Measurements from ENCODE around the gene ACSF3.

DNA sequence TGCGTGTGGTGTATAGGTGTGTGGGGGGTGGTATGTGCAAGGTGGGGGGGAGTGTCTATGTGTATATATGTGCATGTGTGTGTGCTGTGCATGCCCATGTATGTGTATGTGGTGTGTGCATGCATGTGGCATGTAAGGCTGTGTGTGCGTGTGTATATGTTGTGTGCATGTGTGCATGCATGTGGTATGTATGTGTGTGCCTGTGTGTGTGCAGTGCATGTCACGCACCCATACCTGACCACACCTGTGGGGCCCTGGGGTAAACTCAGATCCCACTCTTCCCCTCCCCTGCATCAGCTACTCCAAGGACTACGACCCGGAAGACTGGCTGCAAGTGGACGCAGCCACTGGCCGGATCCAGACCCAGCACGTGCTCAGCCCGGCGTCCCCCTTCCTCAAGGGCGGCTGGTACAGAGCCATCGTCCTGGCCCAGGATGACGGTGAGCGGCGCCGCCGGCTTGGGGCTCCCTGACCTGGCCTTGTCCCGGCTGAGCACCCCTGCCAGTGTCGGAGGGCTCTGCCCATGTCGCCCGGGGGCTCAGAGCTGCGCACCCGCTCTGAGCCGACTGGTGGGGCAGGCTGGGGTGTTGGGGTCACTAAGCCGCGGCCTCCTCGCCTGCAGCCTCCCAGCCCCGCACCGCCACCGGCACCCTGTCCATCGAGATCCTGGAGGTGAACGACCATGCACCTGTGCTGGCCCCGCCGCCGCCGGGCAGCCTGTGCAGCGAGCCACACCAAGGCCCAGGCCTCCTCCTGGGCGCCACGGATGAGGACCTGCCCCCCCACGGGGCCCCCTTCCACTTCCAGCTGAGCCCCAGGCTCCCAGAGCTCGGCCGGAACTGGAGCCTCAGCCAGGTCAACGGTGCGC lies 97.6 kb downstream of the ACSF3 start:
- TF ChIP-seq, protein P1, sequence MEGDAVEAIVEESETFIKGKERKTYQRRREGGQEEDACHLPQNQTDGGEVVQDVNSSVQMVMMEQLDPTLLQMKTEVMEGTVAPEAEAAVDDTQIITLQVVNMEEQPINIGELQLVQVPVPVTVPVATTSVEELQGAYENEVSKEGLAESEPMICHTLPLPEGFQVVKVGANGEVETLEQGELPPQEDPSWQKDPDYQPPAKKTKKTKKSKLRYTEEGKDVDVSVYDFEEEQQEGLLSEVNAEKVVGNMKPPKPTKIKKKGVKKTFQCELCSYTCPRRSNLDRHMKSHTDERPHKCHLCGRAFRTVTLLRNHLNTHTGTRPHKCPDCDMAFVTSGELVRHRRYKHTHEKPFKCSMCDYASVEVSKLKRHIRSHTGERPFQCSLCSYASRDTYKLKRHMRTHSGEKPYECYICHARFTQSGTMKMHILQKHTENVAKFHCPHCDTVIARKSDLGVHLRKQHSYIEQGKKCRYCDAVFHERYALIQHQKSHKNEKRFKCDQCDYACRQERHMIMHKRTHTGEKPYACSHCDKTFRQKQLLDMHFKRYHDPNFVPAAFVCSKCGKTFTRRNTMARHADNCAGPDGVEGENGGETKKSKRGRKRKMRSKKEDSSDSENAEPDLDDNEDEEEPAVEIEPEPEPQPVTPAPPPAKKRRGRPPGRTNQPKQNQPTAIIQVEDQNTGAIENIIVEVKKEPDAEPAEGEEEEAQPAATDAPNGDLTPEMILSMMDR (IDR thresholded peaks at IDR 0.05; ENCODE audit: low read length): no peak
- no peak for TF ChIP-seq EZH2 (IDR thresholded peaks at IDR 0.05; ENCODE audit: borderline replicate concordance, low read length)

All from OCI-LY1 (cell line).